Umbilical cord (tissue), 2 donors: ENCODE measurements around the gene PACRG. TPM values are rescaled to one million over a fixed set of nuclear protein-coding genes. Genes with fewer than 3 reads are reported as not detected.

Source experiments
- DNase-seq: peaks from one replicate; pipeline ENCODE4 v3.0.0-alpha.2; 2015; ENCODE audit warnings: low spot score
- total RNA-seq: library from RNA; depleted of rRNA; stranded (reverse); fragments of >200 nt; gene quantifications from one replicate; pipeline ENCODE4 v1.2.3, GENCODE V29; 2014; ENCODE audit warnings: low replicate concordance; ENCODE audit not compliant: insufficient read depth

Gene PACRG
- total RNA-seq, 1 donor from 2014 or later: 0.96 TPM

DNA sequence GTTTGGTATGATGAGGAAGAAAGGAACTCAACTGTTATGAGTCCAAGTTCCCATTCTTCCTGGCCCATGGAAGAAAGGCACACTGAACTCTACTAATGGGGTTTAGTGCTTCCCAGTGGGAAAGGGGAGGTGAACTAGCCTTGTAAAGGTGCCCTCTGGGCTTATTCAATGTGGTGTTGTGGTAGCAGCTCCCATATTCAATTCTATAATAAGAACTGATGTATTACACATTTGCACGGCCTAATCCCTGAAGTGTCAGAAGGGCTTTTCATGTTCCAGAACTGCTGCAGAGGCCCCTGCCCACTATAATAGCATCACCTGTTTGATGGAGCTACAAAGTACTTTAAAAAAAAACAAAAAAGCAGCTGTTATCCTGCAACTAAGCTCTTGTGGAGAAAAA is 17.4 kb upstream of the PACRG start:
- no peak for DNase-seq

DNA sequence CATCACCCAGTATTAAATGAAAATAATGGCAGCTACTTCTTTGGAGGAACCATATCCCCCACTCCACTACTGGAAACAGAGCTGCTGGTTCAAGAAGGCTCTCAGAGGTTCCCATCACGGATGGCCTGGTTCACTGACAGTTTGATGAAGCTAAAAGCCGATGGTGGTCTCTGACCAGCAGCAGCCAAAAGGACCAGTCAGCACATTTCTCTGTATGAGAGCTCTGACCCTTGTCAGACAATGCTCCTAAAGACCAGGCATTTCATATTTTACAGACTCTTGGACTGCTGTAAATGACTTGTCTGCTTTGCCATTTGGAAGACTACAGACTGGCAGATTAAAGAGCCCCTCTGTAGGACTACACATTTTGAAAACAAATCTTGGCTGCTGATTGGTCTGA is 16.8 kb upstream of the PACRG start:
- no peak for DNase-seq

DNA sequence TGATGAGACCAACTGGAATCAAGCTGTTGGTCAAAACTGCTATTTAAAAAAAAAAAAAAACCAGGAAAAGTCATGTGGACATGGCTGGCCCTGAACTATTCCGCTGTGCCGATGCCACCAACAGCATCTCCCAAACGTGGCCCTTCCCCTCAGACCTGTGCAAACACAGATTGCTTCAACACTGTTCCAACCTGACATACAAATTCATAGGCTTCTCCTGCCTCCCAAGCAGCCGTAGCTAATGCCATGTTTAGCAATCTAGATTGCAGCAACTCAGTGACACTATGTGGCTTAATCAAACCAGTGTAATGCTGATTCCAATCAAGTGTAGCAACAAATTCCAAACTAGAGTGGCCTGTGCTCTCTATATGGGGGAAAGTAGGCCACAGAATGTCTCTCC is 16.4 kb upstream of the PACRG start:
- DNase-seq: no peak

DNA sequence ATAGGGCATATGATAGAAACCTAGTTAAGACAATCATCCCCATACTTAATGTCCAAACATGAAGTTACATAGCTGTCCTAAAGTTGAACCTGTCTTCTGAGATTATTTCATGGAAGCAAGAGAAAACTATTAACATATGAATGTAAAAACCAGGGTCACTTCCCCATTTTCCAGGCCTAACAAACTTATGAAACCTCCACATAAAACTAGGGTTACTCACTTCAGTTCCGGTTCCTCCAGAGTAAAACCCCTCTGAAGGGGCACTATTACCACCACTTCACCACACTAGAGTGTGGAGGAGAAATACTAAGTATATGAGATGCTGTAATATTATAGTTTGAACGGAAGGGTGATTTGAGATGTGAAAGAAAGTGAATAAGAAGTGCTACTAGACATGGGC is 15.1 kb upstream of the PACRG start:
- no peak for DNase-seq

DNA sequence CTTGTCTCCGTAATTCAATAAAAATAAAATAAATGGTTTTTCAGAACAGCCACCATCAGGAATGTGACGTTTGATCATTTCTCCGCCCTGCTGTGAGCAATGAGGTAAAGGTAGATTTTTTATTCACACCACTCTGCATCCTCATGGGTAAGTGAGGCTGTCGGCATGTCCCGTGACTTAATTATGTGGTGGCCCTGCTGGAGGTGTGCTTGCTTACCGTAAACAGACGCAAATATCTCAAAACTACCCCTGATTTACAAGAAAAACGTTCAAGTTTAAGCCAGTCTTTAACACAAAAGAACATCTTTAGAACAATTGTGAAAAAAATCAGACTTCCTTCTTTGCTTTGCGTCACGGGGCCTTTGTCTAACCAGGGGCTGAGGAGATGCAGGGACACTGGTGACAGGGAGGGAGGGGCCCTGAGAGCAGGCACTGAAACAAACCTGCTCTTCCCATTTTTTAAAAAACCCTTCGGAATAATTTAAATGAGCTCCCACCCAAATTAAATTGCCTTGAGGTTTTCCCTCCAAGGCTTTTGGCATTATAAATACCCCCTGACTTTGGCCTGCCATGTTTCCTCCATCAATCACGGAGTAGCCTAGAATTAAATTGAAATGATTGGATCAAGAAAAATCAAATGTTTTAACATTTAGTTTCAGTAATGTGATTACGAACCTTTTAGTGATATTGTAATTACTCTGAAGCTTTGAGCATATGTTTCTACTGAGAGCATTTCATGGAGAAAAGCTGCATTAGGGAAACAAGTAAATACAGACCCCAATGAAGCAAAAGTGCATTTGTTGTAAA is 13.6 kb upstream of the PACRG start:
- DNase-seq: no peak

DNA sequence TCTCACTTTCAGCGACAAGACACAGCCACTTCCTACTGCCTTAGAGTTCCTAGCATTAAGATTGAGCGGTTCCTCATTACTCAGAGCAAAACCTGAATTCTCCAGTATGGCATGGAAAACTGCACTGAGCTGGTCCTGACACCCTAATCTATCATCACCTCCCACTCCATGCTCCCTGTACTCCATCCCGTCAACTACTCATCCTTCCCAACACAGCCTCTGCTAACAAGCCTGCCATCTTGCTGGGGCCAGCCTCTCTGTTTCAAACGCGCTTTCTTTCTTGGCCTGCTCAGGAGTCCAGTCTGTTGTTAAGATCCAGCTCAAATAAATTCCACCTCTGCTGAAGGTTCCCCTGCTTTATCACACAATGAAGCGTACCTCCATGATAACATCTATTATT is 12.2 kb upstream of the PACRG start:
- no peak for DNase-seq

DNA sequence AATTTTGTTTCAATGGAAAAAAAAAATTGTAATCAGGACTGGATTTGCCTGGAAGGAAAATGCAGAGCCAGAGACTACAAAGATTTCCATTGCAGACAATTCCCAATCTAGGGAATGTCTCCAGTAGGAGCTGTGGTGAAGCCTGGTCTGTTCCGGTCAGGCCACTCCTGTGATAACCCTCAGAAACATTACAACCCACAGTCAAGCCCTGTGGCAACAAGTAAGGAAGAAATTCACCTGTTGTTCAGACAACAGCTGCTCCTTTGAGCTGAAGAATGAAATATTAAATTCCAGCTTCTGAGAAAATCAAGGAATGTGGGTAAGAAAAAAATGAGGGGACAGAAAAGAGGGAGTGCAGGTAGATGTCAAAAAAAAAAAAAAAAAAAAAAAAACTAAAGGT is 8.2 kb upstream of the PACRG start:
- DNase-seq: no peak

DNA sequence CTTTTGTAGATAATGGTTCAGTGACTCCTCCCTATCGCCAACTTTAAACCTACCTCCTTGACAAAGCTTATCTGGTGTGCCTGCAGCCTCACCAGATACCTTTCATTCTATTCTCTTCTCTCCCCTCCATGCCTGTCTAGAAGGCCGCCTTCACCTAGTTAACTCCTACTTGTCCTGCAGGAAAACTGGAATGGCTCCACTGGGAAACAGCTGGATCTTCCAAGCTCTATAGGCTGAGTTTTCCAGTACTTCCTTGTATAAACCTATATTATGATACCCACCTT is 6.4 kb upstream of the PACRG start:
- no peak for DNase-seq

DNA sequence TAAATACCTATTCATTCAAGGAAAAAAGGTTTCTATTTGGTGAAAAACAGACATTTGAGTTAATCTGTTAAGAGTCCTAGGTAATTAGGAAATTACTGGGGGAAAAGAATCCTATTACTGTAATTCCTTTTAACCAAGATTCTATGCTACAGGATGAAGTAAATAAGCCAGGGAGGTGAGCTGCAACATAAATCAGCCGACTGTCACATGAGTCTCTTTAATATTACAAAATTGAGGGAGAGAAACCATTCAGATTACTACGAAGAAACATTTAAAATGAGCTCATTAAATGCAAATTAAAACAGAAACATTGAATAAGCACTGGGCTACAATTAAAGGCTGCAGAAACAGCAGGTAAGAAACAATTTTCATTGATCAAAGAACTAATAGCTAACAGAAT is 5.5 kb upstream of the PACRG start:
- no peak for DNase-seq

DNA sequence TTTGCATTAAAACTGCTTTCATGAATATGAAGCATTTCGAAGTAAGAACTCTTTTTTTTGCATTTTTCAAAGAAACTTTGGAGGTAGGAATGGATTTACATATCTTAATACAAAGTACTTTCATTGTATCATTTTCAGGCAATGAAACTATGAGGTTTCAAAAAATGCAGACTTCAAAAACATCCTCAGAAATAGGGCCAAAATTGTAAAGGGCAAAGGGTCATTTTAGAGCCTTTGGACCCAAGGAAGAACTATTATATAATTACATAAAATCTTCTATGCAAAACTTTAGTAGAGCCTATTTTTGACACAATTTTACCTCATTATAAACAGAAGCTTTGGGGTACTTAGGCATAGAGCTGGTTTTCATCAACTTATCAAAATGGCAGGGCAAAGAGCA is 5.1 kb upstream of the PACRG start:
- DNase-seq: no peak

DNA sequence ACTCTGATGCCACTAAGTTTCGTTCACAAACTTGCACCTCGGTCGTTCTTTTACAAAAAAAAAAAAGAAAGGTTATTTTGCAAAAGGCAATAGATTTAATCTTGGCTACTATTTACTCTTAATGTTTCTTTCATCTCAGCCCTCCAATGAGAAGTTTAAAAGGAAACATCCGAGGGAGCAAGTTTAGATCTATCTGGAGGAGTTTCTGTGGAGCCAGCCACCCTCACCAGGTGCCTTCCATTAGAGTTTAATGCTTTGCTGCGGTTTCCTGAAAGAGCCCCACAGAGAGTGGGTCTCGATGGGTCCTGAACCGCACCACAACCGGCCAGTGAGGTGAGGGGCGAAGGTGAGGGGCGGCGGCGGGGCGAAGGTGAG is 840 bp upstream of the PACRG start:
- peak; percentile 16 for DNase-seq

DNA sequence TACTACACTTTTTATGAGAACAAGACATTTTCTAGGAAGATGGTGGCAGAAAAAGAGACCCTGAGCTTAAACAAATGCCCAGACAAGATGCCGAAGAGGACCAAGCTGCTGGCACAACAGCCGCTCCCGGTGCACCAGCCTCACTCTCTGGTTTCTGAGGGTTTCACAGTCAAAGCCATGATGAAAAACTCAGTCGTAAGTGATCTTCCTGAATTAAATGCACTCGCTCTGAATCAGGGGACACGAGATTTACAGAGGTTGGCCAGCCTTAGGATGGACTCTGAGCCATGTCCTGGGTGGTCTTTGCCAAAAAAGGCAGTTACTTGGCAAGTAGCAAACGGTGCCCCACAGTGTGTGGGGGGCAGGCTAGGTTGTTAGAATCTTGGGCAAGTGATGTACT is 423 bp downstream of the PACRG start:
- DNase-seq: no peak

DNA sequence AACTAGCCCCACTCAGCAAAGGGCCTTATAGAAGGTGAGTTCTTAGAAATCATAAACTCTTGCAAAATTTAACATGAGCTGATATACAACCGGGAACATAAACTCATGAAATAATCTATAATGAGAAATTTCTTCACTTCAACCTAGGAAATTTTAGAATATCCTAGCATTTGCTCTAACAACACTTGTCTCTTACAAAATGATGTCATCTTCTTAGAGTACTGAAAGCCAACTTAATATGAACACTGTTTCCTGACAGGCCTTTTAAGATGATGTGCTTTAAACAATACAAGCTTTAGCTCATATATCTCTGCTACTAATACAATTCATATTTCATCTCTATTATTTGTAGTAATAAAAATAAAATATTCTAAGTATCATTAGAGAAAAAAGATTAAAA is 932 bp downstream of the PACRG start:
- no peak for DNase-seq

DNA sequence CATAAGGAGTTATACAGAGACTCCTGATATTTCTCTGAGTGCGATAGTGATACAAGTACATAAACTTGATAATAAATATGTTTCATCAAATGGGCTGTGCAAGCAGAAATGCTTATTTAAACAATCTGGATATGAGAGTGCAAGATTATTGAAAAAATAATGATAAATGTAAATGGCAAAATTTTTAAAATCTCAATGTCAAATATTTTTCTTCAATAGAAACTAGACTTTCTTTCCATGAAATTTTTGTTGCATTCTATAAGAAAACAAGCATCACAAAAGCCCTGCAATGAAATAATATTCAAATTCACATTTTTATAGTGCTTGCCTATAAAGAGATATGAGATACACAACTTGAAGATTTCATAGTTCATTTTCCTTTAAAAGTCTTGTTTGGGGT is 2.7 kb downstream of the PACRG start:
- no peak for DNase-seq

DNA sequence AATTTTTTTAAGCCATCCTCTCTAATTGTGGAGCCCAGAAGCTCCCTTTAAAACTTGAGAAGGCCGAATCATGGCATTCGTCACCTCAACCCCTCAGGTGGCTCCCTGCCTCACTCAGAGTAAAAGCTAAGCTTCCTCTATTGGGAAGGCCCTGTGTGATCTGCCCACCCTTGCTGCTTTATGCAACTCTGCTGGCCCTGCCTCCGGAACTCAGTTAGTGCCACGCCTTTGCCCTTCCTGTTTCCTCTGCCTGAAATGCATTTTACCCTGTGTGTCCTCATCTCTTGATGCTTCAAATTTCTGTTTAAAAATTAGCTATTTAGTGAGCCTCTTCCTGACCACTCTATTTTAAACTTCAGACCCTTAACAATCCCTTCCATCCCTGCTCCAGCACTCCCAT is 5.7 kb downstream of the PACRG start:
- no peak for DNase-seq

DNA sequence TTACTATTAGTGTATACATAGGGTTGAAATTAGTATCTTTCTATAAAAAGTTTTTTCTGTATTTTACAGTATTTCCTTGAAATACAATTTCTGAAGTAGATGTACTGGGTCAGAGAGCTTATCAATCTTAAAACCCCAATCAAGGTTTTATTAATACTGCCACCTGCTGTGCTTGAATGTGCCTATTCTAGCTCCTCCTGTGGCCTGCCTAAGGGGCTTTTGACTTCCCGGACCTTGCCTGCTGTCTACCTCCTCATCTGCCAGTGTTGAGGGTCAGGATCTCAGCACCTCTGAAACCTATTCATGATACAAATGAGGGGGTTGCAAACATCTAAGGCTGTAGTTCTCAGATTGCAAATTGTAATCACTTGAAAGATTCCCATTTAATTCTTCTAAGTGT is 9.2 kb downstream of the PACRG start:
- no peak for DNase-seq

DNA sequence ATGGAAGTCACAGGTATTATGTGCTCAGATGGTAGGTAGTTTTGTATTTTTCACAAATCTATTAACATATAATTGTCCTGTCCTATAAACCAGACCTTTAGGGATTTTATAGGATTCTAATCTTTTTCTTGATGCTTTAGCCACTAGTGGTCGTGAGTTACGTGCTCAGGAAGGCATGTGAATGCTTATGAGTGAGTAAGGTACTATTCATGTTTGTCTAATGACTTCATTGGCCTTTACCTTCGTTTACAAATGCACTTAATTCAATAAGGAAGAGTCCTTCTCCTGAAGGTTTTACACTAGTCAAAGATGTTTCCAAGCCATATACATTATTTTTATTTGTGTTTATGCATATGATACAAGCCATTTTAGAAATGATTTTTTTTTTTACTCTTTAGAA is 23.0 kb downstream of the PACRG start:
- DNase-seq: no peak

DNA sequence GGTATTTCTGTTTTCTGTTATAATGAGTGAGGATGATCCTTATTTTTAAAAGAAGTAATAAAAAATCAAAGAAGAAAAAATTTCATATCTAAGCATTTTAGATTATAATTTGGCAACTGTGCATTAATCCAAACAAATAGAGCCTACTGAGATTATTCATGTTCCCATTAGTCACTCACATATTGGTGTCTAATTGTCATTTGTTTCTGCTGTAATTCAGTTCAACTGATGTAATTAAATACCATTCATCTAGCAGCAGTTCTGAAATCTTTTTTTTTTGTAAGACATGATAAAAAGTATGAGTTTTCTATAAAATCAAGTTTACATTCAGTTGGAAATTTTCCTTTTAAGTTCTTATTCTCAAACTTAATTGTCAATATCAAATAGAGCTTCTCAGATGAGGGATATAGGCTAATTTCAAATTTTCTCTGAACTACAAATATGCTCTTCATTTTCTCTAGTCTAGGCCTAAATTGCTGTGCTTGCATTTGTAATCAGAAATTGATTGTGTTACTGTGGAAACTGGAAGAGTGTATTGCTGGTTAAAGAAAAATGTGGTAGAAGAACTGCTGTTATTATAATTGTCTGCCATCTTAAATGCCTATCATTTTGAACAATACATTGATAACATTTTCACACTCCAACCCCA is 23.6 kb downstream of the PACRG start:
- DNase-seq: no peak

DNA sequence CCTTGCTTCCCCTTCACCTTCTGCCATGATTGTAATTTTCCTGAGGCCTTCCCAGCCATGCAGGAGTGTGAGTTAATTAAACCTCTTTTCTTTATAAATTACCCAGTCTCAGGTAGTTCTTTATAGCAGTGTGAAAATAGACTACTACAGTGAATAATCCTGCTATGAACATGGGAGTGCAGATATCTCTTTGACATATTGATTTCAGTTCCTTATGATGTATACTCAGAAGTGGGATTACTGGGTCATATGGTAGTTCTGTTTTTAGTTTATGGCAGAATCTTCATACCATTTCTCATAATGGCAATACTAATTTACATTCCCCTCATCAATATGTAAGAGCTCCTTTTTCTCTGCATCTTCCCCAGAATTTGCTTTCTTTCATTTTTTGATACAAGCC is 26.0 kb downstream of the PACRG start:
- no peak for DNase-seq

DNA sequence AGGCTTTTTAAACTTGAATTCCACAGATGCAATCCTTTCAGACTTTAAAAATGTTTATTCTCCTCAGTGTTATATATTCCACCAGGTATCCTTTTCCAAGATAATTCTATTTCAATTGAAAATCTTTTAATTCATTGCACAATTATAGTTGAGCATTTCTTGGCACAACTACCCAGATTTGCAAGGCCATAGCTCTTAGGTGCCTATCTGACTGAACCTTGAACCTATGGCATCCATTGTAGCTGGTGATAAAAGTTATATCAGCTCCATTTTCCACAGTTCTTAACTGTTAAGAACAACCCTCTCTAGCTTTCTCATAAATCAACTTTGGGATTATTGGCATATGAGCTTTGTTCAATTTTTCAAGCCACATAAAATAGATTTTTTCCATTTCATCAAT is 42.4 kb downstream of the PACRG start:
- DNase-seq: no peak

DNA sequence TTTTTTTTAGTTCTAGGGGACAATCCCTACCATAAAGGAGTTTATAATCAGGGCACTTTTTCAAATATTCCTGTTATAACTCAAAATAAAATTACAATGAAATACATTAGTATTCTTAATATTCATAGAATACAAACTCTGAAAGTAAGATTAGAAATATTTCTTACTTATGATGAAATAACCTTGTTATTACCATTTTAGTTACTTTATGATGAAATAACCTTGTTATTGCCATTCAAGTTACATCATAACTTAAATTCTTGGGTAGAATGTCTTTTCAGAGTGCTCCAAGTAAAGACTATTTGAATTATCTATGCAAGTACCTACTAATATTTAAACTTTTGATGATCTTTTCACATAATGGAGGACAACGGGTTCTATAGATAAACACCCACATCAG is 43.2 kb downstream of the PACRG start:
- DNase-seq: no peak

DNA sequence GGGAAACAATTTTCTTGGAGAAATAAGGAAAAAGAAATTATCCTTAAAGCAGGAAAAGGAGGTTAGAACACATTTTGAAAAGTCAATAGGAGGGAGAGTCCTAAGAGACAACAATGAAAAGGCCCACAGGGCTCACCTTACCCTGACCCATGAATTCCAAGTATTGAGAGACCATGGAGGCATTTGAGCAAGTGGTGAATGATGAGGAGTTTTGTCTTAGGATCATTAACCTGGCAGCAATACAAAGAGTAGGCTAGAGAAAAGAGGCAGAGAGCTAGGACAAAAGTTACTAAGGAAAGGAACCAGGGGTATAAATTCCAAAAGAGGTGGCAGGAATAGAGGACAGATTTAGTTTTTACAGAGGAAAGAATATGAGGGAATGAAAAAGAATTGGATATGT is 44.7 kb downstream of the PACRG start:
- DNase-seq: no peak

DNA sequence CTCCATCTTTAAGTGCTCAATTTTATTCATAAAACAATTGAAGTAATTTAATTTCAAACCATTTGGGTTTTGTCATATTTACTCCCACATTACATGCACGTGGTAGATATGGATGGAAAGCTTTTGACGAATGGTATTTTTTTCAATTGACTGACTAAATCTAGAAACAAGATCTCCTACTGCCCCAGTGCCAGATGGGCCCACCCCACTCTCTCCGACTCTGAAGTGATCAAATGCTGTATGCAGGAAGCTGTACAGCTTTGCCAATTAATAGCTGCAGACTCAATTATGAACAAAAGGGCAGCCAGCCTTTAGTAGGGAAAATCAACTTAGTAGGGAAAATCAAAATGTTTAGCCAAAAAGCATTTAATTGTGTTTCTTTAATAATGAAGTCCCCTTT is 46.2 kb downstream of the PACRG start:
- no peak for DNase-seq

DNA sequence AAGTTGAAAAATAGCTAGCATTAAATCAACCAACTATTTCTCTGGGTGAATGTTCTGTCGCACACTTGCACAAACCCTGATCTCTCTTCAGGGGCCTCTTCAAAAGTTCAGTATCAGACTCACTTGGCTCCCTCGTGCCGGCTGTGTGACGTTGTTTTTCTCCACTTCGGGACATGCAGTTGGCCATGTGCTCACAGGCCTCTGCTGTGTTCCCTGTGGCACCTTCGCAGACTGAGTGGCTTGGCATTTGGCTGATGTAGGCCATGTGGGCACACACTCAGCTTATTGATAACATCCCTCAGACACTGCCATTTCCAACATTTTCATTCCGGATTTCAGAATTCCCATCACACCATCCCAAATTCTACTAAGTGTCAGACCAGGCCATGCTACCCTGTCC is 49.3 kb downstream of the PACRG start:
- DNase-seq: no peak
